Left forelimb (tissue), 1 donor: ENCODE data around the gene CCT8L2.
"Not testable (repeated sequence)": the region's sequence is repeated elsewhere in the genome, so short reads cannot be mapped to it uniquely, and the experiment has no call there.

ENCODE experiments used
- DNase-seq: peaks from one replicate; pipeline ENCODE4 v3.0.0-alpha.2; 2018; ENCODE audit warnings: low spot score

Gene CCT8L2

DNA sequence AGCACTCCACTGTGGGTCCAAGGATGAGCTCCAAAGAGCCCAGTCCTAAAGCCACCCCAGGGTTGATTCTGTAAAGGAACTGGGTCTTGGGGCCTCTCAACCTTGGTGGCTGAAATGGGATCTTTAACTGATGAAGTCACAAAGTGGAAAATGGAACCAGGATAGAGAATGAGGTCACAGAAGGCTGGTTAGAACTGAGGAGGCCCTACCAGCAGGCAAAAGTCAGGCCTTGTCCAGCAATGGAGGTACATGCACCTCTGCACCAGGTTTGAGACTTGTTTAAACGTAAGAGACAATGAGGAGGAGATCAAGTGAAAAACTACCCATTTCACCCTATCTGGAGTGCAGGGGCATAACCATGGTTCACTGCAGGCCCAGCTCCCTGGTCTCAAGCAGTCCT lies at the start of gene CCT8L2:
Gene CCT8L2, minus strand, starts transcription at position 101 of the 400 bp plus-strand sequence. CDS start 260 bp downstream, outside the sequence.
- DNase-seq, result not testable (repeated sequence)

- DNase-seq, result not testable (repeated sequence)
Measured at GRCh38 chr22:16635442-16635841, 42.8 kb upstream of the CCT8L2 start.

DNA sequence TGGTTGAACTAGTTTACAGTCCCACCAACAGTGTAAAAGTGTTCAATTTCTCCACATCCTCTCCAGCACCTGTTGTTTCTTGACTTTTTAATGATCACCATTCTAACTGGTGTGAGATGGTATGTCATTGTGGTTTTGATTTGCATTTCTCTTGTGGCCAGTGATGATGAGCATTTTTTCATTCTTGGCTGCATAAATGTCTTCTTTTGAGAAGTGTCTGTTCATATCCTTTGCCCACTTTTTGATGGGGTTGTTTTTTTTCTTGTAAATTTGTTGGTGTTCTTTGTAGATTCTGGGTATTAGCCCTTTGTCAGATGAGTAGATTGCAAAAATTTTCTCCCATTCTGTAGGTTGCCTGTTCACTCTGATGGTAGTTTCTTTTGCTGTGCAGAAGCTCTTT lies 41.5 kb upstream of the CCT8L2 start:
- DNase-seq, result not testable (repeated sequence)

DNA sequence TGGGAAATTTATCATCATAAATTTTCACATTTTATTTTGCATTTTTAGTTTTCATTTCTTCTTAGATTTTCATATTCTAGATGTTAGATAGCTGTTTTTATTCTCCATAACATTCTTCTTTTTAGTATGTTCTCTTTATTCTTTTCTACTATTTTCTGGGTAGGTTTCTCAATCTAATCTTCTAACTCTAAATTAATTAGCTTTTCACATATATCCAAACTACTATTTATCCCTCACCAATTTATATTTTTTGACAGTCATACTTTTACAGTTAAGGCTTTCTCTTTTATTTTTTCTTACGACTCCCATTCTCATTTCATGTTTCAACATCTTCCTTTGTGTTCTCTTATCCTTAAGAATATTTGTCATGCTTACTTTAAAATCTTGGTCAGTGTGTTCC lies 35.9 kb upstream of the CCT8L2 start:
- DNase-seq, result not testable (repeated sequence)

GRCh38 chr22:16625018-16625417 lies 32.4 kb upstream of the CCT8L2 start:
- DNase-seq, result not testable (repeated sequence)

GRCh38 chr22:16623595-16623994 lies 31.0 kb upstream of the CCT8L2 start:
- not testable (repeated sequence) for DNase-seq

DNA sequence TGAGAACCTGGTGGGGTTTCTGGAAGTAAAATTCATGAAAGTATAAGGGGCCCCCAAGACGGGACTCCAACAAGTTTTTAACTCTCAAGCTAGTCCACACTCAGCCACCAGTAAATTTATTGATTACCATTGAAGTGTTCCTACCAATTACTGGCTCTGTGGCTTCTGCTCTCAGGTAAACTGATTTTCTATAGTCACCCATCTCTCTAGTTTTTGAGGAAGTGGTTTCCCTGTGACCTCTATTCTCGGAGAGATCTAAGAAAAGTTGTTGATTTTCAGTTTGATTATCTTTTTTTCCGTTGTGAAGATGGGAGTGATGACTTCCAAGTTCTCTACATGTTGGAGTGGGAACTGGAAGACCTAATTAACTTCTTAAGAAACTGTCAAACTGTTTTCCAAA lies 24.9 kb upstream of the CCT8L2 start:
- DNase-seq, result not testable (repeated sequence)

- not testable (repeated sequence) for DNase-seq
Measured at GRCh38 chr22:16616390-16616938, 23.9 kb upstream of the CCT8L2 start.

DNA sequence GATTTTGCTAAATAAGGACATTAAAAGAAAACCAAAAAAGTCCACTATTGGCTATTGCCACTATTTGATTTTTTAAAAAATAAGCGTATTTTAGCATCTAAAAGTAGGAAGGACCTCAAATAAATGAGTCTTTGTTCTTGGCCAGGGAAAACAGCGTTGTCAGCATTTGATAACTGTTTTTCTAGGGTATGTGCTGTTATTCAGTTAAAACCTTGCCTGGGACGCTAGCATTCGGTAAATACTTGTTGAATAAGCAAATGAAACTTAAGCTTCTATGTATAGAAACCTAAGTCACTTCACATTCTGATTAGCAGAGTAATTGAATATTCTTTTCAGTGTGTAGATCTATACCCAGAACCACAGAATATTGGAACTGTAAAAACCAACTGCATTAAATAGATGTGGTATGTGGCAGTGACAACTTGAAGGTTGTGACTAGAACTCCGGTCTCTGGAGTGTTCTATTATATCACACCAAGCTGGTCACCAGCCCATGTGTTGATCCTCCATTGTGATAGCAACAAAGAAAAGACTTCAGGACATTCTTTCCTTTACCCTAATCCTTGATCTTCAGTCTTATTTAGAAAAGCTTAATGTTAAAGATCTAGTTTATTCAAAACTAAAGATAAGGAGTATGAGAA lies 23.1 kb upstream of the CCT8L2 start:
- DNase-seq, result not testable (repeated sequence)

DNA sequence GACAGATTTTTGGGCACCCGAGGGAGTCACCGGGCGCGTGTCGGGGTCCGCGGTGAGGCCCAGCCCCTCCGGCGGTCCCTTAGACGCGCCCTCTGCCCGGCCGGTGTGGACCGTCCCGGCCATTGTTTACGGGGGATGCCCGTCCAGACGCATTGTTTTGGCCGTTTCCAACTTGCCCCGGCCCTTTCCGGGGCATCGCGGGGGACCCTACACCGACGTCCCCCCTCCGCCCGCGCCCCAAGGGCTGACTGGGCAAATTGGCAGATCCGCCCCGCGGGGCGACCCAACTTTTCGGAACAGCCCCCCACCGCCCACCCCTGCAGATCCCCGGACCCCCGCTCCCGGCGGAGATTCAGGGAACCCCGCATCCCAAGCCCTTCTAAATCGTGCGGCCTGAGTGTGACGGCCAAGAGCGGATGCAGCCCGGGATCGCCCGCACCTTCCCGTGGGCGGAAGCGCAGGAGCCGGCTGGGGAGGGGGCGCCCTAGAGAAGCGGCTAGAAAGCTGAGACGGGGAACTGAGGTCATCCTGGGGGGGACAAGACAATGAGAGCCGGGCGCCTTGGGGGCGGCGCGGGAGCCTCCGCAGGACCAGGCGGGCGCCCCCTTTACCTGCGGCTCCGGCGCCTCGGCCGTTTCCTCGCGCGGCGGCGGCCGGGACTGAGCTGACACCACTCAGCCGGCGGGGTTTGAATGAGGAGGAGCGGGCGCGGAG lies 17.1 kb upstream of the CCT8L2 start:
- no peak for DNase-seq

DNA sequence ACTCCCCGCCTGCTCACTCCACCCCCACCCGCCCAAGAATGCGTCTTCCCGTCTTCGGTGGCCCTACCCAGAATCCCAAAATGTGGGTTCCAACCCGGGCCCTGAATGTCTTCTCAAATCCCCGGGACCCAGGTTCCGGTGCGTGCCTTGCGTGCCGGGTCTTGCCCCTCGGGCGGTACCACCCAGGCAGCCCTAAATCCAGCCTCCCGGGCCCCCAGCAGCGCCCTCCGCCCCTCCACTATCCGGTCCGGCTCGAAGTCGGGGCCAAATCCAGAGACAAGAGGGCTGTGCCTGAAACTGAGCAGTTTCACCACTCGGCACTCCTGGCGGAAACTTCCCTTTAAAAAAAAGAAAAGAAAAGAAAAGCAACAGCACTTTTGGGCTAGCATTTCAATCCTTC lies 16.3 kb upstream of the CCT8L2 start:
- no peak for DNase-seq

- DNase-seq, result not testable (repeated sequence)
Measured at GRCh38 chr22:16604257-16604998, 11.8 kb upstream of the CCT8L2 start.

DNA sequence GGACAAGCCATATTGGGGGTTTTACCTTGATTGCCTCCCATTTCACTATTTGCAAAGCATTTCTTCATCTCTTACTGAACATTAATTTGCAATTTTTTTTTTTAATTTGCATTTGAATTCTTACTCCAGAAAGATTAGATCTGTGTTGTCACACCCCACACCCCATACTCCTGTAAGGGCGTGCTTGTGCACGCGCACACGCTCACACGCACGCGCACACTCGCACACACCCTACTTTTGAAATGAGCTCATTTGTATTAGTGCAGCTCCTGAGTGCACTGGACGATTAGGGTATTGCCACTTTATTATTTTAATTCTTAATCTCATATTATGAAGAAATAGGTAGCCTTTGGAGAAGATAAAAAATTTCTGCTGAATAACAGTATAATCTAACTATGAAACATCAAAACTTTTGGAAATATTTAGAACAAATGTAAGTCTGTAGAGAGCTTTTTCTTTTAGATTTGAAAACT lies 11.2 kb upstream of the CCT8L2 start:
- not testable (repeated sequence) for DNase-seq

GRCh38 chr22:16603448-16603768 lies 10.8 kb upstream of the CCT8L2 start:
- DNase-seq, result no peak

DNA sequence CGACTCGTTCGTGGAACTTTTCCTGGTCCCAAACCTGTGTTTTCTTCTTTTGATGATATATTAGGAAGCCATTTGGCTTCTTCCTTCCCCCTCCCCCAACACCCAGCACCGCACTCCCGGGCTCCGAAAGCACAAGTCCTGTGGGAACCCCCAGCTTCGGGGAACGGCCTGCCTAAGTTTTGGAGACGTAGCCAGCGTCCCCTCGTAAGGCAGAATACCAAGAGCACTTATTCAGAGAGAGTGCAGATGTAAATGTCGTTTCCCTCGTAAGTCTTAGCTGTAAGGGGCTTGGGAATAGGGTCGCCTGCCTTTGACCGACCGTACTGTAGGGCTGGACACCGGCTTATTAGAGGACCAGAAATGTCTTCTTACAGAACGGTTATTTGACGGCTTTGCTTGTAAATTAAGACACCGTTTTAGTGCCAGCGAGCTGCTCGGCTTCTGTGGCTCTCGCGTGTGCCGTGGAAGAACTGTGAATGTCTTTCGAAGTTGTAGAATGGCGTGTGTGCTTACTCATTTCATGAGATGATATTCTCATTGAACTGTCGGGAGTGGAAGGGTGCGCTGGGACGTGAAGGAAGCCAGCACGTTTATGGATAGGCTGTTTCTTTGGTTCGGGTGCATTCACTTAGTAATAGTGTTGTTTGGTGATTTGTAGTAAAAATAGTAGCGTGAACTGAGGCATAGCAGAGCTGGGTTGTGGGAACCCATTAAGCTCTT lies 10.3 kb upstream of the CCT8L2 start:
- DNase-seq, result not testable (repeated sequence)

GRCh38 chr22:16602224-16602727 lies 9.7 kb upstream of the CCT8L2 start:
- DNase-seq, result not testable (repeated sequence)

DNA sequence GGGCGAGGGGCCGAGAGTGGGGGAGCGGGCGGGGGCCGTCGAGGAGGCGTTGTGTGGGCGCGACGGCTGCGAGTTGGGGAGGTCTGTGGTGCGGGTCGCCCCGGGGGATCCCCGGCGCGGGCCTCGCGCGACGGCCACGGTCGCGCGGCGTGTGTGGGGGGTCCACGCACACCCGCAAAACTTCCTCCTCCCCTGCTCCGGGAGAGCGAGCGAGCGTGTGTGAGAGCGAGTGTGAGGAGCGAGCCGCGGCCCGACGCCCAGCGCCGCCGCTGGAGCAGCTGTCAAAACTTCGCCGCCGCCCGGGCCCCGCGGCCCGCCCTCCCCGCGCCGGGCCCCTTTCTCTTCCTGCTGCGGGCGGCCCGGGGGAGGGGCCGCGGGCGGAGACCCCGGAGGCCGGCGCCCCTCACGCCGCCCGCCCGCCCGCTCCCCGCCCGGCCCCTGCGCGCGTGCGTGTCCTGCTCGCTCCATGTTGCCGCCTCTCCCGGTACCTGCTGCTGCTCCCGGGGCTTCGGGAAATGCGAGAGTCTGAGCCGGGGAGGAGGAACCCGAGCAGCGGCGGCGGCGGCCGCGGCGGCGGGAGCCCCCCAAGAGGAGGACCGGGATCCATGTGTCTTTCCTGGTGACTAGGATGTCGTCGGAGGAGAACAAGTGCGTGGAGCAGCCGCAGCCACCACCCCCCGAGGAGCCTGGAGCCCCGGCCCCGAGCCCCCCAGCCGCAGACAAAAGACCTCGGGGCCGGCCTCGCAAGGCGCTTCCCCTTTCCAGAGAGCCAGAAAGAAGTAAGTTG lies 9.0 kb upstream of the CCT8L2 start:
- DNase-seq, result no peak

- not testable (repeated sequence) for DNase-seq
Measured at GRCh38 chr22:16600644-16601436, 8.2 kb upstream of the CCT8L2 start.

DNA sequence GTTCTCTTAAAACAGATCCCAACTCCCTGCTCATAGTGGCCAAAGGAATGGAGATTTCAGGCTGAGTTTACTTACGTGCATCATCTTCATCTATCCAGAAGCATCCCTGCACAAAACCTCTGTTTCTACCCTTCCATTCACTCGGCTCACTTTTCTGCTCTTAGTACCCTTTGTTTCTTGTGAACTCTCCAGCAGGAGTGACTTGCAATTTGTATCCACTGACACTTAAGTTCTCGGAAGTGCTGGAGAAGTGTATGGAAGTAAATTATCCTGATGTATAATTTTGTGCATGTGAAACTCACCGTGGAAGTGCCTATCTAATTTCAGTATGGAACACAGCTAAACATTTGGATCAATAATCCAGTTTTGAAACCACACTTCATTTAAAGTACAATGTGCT lies 7.0 kb upstream of the CCT8L2 start:
- DNase-seq, result not testable (repeated sequence)

DNA sequence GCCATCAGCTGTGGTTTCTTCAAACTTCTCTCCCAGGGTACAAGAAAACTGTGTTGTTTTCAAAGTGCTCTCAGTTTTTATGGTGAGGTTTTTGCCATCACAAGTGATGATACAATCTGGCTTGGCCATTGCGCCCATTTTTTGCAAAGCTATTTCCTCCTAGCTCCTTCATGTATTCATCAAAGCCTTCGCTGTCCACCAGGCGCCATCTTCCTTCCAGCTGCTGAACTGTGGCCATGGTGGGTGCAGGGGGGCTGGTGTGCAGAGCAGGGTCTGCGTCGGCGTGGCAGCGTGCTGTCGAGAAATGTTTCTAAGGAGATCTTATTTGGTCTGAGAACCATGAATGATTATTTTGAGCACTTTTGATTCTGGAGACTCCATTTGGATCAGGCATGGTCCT lies 2.6 kb upstream of the CCT8L2 start:
- not testable (repeated sequence) for DNase-seq
